Hepatocyte (in vitro differentiated cells): ENCODE measurements around the gene MRPL38.

Experiments
- EZH2 ChIP-seq: fragments of 200-600 bp; sonication (generic); IDR thresholded peaks from 2 replicates; pipeline ENCODE4 v1.6.1; 2016; ENCODE audit warnings: antibody characterized with exemption, mild to moderate bottlenecking, borderline replicate concordance
- TF ChIP-seq, protein P1 (sequence below): fragments of 200-600 bp; sonication (generic); IDR thresholded peaks from 2 replicates; pipeline ENCODE4 v1.5.1; 2016; ENCODE audit warnings: antibody characterized with exemption, mild to moderate bottlenecking; ENCODE audit not compliant: poor library complexity

DNA sequence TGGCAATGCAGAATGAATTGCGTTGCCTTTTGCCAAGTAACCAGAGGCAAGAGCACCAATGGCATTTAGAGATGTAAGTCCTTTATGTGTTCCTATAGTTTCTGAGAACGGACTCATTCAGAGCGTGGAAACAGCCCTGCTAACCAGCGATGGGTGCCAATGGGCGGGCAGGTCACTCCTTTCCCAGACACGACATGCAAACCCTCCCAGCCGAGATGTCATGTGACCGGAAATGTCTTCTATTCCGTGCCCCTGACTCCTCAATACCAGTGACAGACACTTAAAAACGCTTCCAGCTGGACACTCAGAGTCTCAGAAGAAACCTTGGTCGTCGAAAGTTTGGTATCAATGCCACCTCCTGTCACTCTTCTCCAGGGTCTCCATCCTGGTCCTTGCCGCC lies 33.0 kb upstream of the MRPL38 start:
- TF ChIP-seq, protein P1, sequence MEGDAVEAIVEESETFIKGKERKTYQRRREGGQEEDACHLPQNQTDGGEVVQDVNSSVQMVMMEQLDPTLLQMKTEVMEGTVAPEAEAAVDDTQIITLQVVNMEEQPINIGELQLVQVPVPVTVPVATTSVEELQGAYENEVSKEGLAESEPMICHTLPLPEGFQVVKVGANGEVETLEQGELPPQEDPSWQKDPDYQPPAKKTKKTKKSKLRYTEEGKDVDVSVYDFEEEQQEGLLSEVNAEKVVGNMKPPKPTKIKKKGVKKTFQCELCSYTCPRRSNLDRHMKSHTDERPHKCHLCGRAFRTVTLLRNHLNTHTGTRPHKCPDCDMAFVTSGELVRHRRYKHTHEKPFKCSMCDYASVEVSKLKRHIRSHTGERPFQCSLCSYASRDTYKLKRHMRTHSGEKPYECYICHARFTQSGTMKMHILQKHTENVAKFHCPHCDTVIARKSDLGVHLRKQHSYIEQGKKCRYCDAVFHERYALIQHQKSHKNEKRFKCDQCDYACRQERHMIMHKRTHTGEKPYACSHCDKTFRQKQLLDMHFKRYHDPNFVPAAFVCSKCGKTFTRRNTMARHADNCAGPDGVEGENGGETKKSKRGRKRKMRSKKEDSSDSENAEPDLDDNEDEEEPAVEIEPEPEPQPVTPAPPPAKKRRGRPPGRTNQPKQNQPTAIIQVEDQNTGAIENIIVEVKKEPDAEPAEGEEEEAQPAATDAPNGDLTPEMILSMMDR: no peak
- no peak for TF ChIP-seq EZH2
